CD4-positive, alpha-beta T cell treated with Interleukin-10 for 1 hour (primary cell): ENCODE measurements around the gene NOP53.
"Not testable (repeated sequence)": the region's sequence is repeated elsewhere in the genome, so short reads cannot be mapped to it uniquely, and the experiment has no call there.

Source experiments
- DNase-seq: peaks from one replicate; pipeline ENCODE4 v3.0.0-alpha.2; 2020

NOP53 gene

DNA sequence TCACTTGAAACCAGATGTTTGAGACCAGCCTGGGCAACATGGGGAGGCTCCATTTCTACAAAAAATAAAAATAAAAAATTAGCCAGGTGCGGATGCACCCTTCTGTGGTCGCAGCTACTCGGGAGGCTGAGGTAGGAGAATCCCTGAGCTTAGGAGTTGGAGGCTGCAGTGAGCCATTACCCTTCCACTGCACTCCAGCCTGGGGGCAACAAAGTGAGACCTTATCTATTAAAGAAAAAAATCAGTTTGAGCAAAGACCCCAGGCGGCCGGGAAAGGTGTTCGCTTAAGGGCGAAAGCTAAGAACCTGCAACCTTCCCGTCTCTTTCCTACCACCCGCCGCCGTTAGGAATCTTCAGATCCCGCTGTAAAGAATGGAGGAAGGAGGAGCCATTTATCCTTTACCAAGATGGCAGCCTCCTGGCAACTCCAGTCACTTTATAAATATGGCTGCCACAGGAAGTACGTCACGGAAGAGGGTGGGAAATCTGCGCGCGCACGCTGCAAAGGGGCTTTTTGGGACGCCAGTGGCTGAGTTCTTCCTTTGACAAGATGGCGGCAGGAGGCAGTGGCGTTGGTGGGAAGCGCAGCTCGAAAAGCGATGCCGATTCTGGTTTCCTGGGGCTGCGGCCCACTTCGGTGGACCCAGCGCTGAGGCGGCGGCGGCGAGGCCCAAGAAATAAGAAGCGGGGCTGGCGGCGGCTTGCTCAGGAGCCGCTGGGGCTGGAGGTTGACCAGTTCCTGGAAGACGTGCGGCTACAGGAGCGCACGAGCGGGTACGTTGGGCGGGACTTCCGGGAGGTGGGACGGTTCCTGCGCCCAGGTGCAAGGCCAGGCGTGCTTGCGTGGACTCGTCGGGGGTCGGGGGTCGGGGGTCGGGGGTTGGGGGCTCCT is at the start of gene NOP53:
Gene NOP53, plus strand, starts transcription at position 537 of the 892 bp plus-strand sequence. Its CDS starts 14 bp downstream, at position 551.
- peak; percentile 98 for DNase-seq

DNA sequence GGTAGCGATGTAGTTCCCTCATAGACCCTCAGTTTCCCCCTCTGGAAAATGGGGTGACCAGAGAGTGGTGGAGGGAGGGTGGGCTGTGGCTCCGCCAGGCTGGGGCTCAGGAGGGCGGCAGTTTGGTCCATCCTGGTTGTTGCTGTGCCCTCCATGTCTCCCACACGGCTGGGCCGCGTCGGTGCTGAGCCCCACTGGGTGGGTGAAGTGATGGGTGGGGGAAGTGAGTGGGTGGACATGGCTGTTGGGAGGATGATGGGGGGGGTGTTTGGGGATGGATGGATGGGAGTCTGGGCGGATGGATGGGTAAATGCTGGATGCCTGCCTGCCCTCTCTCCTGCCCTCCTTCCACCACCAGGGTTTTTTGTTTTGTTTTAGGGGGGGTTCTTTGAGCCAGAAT is 48.7 kb upstream of the NOP53 start:
- DNase-seq: no peak

DNA sequence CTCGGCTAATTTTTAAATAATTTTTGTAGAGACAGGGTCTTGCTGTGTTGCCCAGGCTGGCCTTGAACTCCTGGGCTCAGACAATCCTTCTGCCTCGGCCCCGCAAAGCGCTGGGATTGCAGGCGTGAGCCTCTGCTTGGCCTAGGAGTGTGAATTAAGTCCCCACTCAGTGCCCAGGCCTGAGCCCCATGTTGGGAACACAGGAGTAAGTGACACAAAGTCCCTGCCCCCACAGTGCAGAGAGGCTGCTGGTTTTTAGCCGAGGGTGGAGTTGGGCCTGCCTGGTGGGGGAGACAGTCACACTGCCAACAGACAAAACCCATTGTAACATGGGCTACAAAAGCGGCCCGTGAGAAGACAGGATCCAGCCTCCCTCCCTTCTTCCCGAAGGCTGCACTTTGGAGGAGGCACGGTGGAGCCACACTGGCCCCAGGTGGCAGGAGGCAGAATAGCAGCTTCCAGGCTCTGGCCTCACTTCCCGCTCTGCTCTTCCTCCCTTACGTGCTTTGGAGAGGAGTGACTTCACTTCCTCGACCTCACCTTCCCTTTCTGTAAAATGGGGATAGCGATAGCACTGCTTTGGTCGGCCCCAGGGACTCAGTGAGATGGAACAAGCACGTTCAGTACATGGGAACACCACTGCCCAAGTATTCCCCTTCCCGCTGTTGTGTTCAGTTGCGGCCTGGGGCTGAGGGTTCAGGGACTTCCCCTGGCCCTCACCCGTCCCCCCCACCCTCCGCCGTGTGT is 47.3 kb upstream of the NOP53 start:
- peak; percentile 65 for DNase-seq

DNA sequence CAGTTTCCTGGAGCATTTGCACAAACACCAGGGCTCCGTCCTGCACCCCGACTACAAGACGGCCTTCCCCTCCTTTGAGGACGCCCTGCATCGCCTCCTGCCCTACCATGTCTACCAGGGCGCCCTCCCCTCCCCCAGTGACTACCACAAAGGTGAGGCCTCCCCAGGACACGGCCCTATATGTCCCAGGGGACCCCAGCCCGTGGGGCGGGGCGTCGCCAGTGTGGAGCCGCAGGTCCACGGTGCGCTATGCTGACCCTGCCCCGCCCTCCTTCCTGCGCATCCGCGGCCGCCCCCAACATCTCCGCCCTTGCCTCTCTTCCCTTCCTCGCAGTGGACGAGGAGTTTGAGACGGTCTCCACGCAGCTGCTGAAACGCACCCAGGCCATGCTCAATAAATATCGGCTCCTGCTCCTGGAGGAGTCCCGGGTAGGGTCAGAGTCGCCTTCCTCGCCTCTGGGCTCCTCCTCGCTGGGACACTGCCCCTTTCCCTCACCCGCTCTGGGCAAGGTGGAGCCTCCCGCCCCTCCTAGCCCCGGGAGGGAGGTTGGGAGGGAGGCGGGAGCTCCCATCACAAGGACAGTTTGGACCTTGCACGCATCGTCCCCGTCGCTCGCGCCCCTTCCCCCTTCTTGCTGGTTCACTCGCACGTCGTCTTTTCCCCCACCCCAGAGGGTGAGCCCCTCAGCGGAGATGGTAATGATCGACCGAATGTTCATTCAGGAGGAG is 46.6 kb upstream of the NOP53 start:
- DNase-seq: no peak

DNA sequence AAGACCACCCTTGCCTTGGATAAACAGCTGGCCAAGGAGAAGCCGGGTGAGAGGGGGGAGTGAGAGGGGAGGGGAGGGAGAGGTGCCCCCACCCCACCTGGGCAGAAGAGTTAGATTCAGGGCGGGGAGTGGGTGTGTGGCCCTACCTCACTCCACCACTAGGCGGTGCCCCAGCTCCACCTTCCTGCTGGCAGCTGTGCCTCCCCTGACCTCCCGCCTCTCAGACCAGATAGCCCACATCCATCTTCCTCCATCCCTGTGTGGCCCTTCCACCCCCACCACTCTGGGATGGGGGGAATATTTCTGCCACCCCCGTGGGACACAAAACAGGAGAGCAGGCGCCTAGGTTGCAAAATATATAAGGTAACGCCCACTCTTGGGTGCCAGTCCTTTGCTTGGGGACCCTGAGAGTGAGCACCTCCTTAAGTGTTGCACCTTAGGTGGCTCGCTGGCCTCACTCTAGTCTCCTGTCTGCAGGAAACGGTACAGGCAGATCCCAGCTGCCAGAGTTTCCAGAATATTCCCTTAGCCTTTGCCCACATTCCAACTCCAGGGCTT is 45.9 kb upstream of the NOP53 start:
- DNase-seq: peak; percentile 50

DNA sequence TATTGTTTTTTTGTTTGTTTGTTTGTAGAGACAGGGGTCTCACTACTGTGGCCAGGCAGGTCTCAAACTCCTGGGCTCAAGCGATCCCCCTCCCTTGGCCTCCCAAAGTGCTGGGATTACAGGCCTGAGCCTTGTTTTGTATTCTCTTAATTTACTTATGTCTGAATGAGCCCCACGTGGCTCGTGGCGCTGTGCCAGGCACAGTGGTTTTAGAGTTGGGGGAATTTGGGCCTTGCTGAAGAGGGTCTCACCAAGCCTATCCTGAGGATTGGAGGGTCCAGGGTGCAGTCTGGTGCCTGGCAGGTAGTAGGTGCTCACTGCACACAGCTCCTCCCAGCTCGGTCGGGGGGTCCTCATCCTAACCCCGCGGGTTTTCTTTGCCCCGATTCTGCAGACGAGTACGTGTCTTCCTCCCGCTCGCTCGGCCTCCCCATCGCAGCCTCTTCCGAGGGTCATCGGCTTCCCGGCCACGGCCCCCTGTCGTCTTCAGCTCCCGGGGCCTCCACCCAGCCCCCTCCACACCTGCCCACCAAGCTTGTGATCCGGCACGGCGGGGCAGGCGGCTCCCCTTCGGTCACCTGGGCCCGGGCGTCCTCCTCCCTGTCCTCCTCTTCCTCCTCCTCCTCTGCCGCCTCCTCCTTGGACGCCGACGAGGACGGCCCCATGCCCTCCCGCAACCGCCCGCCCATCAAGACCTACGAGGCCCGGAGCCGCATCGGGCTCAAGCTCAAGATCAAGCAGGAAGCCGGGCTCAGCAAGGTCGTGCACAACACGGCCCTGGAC is 44.2 kb upstream of the NOP53 start:
- no peak for DNase-seq

DNA sequence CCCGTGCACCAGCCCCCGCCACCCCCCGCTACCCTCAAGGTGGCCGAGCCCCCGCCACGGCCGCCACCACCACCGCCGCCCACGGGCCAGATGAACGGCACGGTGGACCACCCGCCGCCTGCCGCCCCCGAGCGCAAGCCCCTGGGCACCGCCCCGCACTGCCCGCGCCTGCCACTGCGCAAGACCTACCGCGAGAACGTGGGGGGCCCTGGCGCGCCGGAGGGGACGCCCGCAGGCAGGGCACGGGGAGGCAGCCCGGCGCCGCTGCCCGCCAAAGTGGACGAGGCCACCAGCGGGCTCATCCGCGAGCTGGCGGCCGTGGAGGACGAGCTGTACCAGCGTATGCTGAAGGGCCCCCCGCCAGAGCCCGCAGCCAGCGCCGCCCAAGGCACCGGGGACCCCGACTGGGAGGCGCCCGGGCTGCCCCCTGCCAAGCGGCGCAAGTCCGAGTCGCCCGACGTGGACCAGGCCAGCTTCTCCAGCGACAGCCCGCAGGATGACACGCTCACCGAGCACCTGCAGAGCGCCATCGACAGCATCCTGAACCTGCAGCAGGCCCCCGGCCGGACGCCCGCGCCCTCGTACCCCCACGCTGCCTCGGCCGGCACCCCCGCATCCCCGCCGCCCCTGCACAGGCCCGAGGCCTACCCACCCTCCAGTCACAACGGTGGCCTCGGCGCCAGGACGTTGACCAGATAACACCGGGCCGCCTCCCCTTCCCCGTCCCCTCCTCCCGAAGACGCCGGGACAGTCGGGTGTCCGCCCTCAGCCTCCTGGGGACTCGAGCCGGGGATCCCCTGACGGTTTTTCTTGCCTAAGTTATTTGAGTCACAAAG is 43.4 kb upstream of the NOP53 start:
- DNase-seq: no peak

DNA sequence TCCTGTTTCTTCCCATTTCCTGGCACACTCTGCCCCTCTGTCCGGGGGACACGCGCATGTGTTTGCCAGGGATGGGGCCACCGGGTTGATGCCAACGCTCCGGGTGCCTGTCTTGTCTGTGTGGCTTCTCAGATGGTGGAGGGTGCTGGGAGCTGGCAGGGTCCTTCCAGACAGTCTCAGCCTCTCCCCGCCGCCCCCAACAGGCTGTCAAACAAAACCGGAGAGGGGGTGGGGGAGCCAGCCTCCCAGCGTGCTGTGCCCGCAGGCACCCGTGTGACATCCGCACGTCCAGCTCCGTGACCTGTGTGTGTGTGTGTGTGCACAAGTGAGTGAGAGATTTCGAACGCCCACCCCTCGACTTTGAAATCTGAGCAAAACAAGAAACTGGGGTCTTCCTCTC is 42.7 kb upstream of the NOP53 start:
- no peak for DNase-seq

DNA sequence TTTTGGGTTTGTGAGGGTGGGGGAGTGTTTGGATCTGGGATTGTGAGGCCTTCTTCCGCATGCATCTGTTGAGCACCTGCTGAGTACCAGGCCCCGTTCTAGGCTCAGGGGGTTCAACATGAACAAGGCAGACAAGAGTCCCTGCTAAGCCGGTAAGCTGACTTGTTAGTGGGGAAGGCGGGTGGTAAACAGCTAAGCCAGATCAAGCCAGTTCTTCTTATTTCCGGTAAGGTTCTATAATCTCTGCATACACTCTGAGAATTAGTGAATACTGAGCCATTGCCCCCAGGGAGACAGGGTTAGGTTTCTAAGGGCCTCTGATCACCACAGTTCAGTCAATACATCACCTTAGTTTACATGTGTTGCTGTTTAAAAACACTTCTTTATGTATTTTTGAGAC is 42.0 kb upstream of the NOP53 start:
- DNase-seq: no peak

DNA sequence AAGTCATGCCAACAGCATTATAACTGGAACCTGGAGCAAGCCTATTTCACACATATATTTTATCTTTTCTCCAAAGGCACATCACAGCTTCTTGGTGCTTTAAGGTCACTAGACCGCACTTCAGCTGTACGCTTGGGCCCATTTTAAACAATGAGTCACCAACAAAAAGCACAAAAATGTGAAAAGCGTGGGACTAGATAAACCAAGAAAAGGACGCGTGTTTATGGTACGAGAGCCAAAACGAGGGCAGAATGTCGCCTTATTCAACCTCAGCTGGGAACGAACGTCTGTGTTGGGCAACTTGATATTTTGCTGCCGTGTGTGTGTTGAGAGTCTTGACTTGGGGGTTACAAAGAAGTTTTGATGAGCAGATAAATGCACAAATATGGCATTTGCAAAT is 41.3 kb upstream of the NOP53 start:
- no peak for DNase-seq

DNA sequence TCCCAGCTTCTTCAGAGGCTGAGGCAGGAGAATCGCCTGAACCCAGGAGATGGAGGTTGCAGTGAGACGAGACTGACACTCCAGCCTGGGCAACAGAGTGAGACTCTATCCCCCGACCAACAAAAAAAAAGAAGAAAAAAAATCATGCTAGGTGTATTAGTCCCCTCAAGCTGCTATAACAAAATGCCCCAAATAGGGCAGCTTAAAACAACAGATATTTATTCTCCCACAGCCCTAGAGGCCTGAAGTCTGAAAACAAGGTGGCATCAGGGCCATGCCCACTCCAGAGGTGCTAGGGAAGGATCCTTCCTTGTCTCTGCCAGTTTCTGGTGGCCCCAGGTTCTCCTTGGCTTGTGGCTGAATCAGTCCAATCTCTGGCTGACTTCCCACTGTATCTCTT is 40.7 kb upstream of the NOP53 start:
- DNase-seq: no peak

DNA sequence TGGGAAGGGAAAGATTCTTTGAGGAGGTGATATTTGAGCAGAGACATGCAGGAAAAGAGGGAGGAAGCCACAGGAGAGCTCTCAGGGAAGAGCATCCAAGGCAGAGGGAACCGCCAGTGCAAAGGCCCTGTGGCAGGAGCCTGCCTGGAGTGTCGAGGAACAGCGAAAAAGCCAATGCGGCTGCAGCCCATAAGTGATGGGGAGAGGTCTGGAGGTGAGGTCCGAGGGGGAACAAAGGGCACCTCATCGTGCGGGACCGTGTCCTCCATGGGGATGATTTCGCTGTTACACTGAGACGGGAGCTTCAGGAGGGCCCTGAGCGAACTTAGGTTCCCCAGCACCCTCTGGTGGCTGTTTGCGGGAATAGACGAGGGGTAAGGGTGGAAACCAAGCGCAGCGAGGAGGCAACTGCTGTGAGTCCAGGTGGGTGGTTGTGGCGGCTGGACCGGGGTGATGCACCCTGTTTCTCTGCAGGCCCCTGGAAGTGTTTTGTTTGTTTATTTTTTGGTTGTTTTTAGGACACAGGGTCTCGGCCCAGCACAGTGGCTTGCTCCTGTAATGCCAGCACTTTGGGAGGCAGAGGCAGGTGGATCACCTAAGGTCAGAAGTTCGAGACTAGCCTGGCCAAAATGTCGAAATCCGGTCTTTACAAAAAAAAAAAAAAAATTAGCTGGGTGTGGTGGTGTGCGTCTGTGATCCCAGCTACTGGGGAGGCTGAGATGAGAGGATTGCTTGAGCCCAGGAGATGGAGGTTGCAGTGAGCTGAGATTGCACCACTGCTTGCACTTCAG is 38.0 kb upstream of the NOP53 start:
- DNase-seq: peak; percentile 74

DNA sequence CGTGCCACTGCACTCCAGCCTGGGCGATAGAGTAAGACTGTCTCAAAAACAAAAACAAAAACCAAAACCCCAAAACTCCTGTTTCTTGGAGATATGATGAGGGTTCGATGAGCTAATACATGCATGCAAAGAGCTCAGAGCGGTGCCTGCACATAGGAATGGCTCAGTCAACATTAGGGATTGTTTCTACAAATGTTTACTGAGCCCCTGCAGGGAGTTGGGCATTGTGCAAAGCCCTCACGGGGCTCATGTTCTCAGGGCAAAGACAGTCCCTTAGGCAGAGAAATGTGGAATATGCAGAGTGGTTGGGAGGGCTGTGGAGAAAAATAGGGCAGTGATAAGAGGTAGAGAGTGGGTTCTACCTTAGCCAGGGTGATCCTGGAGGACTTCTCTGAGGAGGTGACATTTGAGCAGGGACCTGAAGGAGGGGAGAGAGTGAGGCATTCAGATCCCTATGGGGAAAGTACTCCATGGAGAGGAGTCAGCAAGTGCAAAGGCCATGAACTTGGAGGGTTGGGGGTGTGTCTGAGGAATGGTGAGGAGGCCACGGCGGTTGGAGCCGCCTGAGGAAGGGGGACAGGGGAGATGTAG is 33.6 kb upstream of the NOP53 start:
- DNase-seq: no peak

DNA sequence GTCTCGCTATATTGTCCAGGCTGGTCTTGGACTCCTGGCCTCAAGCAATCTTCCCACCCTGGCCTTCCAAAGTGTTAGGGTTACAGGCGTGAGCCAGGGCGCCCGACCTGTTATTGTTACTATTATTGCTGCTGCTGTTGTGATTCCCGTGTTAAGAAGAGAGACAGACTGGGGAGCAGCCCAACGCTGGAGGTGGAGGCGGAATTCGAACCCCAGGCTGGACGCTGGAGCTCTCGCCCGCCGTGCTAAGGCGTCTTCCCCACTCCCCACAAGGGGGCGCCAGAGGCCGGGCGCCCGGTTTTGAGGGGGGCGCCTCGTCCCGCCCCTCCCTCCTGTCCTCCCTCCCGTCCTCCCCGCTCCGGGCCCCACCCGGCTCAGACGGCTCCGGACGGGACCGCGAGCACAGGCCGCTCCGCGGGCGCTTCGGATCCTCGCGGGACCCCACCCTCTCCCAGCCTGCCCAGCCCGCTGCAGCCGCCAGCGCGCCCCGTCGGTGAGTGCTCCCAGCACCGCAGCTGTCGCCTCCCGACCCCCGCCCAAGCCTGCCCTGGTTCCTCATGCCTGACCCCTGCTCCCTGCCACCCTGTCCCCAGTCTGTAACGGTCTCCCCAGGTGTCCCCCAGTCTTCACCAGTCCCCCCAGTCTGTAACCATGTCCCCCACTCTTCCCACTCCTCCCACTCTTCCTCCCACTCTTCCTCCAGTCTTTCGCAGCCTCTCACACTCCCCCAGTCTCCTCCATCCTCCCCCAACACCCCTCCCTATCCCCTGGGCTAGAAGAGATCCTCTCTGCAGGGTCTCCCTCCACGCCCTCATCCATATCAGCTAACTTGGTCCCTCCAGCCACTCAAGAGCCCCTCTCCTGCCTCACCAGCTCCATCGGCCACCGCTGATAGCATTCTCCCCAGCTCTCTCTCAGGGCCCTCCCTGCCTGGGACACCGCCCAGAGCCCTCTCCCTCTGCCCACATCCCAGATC is 32.0 kb upstream of the NOP53 start, which contains the start of gene EHD2:
Gene EHD2, plus strand, starts transcription at position 377 of the 976 bp plus-strand sequence. CDS start 3,191 bp downstream, outside the sequence.
- peak; percentile 35 for DNase-seq

DNA sequence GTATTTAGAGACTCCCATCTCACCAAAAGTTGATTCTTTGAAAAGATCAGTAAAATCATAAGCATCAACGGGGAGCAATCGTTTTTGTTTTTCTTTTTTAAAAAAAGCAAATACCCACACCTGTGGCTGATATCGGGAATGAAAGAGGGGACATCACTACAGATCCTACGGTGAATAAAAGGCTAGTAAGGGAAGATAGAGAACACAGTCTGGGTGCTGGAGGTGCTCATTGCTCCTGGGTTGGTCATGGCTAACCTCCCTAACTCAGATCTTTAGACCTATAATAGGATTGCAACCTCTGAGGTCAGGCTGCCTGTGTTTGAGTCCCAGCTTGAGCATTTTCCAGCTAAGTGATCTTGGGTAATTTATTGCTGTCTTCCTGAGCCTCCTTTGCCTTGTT is 31.0 kb upstream of the NOP53 start:
- DNase-seq: no peak

DNA sequence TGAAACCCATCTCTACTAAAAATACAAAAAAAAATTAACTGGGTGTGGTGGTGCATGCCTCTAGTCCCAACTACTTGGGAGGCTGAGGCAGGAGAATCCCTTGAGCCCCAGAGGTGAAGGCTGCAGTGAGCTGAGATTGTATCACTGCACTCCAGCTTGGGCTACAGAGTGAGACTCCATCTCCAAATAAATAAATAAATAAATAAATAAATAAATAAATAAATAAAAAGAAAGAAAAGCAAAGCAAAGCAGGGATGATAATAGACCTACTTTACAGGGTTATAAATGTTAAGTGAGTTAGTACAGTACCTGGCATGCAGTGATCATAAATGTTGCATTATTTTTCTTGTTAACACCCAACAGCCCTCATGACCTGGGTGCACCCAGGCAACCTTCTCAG is 30.5 kb upstream of the NOP53 start:
- not testable (repeated sequence) for DNase-seq

DNA sequence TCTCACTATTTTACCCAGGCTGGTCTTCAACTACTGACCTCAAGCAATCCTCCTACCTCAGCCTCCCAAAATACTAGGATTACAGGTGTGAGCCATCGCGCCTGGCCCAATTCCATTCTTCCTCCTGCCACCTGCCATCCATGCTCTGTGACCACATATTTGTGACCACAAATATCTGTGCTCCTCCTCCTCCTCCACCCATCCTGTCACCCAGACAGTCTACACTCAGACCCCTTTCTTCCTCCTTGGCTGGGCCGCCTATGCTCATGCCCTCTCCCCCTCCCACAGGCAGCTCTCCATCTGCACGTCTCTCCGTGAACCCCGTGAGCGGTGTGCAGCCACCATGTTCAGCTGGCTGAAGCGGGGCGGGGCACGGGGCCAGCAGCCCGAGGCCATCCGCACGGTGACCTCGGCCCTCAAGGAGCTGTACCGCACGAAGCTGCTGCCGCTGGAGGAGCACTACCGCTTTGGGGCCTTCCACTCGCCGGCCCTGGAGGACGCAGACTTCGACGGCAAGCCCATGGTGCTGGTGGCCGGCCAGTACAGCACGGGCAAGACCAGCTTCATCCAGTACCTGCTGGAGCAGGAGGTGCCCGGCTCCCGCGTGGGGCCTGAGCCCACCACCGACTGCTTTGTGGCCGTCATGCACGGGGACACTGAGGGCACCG is 28.9 kb upstream of the NOP53 start:
- no peak for DNase-seq

DNA sequence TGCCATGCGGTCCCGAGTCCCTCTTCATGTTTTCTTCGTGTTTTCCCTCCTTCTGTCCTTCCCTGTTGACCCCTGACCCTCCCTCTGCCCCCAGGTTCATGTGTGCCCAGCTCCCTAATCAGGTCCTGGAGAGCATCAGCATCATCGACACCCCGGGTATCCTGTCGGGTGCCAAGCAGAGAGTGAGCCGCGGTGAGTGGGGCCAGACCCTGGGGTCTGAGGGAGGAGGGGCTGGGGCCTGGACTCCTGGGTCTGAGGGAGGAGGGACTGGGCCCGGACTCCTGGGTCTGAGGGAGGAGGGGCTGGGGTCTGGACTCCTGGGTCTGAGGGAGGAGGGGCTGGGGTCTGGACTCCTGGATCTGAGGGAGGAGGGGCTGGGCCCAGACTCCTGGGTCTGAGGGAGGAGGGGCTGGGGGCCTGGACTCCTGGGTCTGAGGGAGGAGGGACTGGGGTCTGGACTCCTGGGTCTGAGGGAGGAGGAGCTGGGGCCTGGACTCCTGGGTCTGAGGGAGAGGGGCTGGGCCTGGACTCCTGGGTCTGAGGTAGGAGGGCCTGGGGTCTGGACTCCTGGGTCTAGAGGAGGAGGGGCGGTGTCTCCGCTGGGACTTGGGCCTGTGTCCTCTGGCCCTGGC is 26.8 kb upstream of the NOP53 start:
- DNase-seq: not testable (repeated sequence)
